ENCODE measurements around the gene TCEANC2.

Gene TCEANC2

DNA sequence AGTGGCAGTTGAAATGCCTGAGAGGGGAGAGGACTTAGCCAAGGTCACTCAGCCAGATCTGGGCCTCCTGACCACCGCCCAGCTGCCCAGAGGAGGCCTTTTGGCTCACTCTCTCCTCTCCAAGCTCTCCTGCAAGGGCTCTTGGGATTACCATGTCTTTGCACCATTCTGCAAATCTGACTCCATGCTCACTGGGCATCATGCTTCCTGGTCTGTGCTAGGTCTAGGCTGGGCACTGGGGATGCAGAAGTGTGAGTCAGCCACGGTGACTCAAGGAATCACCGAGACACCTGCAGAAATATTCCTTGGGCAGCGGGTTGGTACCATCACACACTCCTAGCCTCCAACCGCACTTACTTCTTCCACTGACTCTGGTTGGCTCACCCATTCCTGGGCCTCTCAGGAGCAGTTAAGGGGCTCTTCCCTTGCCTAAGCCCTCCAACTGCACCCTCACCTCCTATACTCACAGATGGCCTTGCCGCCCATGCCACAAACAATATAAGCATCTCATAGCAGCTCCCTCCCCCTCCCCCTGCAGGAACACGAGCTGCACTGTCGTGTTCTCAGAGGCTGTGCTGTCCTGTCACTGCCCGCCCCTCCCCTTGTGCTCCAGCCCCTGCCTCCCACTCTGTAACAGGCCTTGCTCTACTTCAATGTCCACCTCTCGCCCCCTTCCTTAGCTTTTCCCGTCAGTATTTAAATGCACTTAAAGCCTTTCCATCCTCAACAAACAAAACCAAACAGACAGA is 64.6 kb downstream of the TCEANC2 start:
- DNase-seq: no peak

DNA sequence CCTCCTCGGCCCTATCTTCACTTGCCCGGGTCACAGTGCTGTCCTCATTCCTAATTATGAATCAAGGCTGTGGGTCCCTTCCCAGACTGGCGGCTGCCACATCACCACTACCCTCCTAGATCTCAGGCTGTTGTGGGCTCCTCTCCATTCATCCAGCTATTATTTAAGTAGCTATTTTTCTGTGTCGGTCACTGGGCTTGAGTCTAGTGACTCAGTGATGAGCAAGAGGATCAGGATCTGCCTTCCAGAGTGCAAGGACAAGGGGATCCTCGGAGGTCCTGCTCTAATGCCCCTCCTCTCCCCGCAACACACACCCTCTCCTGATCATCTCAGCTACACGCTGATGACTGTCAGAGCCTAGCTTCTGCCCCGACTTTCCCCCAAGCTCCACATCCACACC is 65.3 kb downstream of the TCEANC2 start:
- DNase-seq: no peak

DNA sequence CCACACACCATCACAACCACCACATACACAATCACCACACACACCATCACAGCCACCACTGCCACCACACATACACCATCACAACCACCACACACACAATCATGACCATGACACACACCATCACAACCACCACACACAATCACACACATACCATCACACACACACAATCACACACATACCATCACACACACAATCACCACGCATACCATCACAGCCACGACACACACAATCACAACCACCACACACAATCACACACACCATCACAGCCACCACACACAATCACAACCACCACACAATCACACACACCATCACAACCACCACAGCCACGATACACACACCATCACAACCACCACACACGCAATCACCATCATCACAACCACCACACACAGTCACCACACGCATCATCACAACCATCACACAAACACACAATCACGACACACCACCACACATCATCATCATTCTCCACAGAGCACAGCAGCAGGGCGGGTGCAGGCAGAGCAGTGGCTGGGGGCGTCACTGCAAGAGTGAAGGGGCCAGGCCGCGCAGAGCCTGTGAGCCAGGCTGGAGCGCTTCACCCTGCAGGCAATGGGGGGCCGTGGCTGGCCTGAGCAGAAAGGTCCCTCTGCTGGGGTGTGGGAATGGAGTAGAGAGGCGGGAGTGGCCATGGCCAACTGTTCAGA is 66.8 kb downstream of the TCEANC2 start:
- DNase-seq: no peak

DNA sequence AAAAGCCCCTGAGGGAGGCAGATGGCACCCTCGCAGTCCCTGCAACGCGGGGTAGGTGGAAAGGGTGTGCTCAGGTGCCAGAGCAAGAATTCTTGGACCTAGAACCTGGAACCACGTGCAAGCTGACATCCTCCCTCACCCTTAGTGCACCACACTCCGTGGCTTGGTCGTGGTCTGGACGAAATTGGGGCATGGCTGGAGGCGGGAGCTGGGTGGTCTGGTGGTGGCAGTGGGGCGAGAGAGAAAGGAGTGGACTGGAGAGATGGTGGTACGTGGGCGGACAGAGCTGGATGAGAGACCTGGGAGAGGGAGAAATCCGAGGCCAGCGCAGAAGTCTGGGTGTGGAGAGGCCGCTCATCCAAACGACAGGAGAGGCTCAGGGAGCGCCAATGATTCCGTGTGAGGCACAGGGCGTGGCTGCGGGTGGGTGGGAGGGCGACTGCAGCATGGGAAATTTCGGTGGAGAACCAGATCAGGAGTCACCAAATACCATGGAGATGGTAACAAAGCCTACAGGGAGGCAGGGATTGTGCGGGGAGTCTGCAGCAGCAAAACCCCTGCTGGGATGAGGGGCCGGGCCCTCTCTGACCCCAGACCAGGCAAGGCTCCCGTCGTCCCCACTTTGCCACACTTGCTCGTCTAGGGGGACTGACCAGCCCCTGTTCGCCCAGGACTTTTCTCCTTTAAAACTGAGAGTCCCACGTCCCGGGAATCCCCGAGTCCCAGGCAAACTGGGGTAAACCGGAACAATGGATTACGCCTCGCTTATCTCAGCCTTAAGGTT is 67.5 kb downstream of the TCEANC2 start:
- no peak for DNase-seq

DNA sequence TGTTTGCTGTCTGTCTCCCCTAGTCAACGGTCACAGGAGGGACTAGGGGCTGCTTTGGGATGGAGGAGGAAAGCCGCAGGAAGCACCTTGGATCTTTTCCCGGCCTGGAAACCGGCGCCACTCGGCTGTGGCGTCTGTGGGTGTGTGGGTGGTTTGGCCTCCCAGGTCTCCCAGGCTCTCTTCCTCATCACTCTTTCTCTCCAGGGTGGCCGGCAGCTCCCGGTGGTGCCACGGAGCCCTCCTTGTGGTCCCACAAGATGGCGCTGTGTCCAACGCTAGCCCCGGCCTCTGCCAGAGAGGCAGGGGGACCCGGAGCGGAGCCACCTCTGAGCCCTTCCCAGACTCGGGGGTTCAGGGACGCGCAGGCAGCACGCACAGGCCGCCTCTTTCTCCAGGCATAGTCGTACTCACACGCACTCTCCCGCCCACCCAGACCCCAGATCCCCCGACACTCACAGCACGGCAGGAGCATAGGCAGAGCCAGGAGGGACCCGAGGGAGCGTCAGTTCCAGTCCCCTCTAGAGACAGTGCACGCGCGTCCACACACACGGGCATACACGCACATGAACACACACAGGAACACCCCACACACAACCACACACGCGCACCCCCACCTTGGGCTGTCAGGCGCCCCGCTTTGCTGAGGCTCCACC is 68.2 kb downstream of the TCEANC2 start:
- peak; percentile 55 to 60 for DNase-seq

DNA sequence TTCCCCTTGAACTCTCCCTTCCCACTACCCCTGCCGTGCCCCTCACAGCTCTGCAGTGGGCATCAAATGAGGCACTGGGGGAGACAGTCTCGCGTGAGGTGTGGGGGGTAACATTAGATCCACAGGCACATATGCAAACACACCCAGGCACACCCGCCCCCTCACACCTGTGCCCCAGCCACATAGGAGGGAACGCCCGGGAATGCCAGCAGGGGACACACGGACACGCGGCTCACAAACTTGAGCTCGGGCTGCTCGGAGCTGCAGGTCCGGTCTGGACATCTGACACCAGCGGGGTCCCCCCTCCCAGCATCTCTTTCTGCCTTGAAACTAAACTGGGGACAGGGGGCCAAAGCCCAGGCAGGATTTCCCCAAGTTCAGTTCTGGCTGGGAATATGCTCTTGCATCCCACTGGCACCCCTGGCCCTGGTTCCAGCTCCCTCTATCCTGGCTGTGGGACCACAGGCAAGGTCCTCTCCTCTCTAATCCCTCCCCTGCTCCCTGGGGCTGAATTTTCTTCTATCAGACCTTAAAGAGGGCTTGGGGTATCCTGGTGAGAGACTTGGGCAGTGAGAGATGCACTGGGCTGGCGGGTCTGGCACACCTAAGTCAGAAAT is 68.8 kb downstream of the TCEANC2 start:
- no peak for DNase-seq

DNA sequence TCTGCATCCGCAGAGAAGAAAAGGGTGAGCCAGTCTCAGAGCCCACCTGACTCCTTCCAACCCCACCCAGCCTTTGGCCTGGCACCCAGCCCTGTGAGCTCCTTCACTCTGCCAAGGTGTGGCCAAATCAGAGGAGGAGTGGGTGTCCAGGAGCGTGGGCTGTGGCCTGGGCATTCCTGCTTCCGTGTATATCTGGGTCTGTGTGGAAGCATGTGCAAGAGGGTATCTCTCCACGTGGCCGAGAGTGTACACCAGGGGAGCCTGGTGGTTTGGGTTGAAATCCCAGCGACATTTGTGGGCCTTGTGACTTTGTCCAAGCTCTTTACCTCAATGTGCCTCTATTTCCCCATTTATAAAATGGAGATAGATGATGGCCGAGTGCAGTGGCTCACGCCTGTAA is 69.6 kb downstream of the TCEANC2 start:
- no peak for DNase-seq

DNA sequence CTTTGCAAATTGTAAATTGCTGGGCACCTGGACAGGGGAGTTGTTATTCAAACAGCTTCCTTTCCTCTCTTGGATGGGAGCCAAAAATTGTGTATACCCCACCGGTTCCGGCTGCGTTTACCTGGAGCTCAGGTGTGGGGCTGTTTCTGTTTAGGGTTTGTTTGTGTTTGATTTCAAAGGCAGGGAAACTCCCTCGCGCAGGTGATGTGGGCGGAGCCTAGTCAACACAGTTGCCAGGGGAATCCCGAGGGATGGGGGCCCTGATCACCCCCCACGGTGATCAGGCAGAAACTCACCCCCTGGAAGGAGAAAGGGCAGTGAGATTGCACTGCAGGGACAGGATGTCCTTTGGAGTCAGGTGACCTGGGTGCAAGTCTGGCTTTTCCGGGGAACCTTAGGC is 71.1 kb downstream of the TCEANC2 start:
- no peak for DNase-seq

DNA sequence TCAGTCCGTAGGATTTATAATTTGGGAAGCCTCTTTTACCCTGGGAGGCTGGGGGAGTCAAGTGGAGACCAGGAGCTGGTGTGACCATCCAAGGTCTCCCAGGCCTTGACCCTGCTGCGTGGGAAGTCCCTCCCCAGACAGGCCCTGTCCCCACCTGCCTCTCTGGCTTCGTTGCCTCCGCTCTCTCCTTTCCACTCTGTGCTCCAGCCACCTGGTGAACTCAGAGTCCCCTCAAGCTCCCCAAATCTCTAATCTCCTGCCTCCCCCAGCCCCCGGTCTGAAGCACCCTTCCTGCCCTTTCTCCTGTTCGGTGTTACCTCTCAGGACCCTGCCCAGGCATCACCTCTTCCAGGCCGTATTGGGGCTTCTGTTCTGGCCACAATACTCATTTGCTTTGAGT is 71.5 kb downstream of the TCEANC2 start:
- DNase-seq: no peak

DNA sequence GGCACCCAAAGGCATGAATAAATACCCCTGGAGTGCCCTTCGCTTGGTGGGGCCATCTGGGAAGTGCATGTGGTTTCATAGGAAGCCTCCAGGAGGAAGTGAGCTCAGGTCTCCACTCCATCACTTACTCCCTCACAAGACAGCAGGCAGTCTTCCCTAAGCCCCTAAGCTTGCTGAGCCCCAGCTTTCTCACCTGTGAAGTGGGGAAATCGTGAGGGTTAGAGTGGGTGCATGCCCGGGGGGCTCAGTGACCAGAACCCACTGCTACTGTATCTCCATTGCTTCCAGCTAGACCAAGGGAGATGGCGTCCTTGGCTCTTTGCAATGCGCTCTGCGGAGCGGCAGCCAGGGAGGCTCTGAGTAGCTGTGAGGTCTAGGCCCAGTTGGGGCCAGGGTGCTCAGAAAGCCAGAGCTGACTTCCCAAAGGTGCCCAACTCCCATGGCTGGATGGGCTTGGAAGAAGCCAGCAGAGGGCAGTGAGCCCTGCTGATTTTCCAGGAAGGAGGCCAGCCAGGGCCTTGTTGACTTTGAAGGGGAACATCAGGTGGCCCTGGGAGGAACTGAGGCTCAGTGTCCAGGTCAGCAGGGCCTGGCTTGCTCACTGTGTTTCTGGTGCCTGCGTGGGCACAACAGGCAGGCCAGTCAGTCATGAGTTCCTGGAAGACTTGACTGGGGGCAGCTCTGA is 72.1 kb downstream of the TCEANC2 start:
- DNase-seq: no peak

DNA sequence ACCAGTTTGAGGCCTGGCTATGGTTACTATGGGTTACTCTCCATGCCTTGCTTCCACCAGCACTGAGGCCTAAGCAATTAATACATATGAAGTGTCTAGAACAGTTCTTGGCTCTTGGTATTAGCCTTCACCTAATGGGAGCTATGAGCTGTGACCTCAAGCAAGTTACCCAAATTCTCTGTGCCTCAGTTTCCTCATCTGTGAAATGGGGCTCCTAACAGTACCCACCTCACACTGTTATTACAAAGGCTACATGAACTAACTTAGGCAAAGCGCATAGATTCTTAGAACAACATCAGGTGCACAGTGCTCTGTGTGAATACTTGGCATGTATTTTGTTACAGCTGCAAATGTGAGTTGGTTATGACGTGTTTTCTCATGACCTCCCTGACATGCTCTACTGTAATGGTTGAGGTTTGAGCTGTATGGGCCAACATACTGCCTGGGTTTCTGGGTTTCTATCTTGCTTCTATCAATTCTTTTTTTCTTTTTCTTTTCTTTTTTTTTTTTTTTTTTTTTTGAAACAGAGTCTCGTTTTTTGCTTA is 72.9 kb downstream of the TCEANC2 start:
- no peak for DNase-seq

DNA sequence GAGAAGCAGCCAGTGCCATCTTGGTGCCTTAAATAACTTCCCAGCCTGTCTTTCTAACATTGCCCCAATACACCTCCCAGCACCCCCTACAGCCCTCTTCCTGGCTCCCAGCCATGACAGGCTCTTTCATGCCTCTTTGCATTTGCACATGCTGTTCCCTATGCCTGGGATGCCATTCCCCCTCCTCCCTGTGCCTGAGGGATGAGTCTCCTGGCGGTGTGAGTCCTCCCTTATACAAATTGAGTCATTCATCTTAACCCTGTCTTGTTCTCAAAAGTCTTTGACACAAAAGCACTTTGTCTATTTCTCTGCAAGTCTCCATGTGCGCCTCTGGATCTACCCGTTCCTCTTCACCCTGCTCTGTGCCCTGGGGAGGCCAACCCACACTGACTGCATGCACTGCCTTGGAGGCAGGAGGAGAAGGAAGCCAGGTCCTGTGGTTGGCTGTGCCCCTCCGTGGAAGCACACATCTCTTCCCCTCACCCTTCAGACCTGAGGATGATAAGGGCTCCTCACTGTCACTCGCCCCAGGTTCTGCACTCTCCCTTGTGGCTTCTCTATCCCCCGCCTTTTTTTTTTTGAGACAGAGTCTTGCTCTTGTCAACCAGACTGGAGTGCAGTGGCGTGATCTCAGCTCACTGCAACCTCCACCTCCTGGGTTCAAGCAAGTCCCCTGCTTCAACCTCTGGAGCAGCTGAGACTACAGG is 74.3 kb downstream of the TCEANC2 start:
- no peak for DNase-seq

DNA sequence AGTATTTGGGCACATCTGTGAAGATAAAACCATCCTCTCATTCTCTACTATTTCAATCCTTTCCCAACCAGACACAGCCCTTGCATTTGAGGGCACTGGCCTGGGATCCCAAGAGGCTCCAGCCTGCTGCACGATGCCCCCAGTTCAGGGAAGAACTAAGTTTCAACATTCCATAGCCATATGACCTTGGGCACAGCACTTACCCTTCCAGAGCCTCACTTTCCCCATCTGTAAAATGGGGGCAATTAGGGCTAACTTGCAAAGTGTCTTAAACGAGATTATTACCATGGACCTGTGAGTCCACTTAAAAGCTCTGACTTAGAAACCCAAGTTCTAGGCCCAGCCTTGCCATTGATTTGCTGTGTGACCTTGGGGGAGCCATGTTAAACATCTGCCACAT is 76.5 kb downstream of the TCEANC2 start:
- no peak for DNase-seq

DNA sequence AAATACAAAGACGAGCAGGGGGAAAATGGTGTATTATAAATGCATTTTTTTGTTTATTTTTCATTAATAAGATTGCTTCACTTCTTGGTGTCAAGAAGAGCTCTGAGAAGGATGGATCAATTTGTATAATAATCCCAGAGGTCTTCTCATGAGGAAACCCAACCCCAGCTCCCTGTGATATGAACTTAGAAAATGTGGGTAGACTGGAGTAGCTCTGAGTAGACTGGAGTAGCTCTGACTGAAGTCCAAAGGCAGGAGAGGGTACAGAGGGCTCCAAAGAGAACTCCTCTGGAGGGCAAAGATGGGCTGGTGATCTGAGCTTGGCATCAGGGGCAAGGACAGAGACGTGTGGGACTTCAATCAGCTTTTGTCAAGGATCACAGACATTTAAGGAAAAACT is 78.0 kb downstream of the TCEANC2 start:
- no peak for DNase-seq

DNA sequence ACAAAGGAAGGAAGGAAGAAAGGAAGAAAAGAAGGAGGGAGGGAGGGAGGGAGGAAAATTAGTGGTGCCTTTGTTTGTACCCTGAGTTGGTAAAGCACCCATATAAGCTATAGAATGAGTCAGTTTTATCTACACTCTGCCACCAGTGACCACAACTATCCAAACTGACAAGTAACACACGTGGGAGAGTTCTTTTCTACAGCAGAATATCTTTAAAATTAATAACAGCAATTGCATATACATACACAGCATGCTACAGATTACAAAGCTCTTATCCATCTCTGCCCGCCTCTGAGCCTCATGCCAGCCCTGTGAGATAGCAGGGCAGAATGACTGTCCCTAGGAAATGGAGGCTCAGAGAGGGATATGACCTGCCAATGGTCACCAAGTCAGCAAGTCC is 79.1 kb downstream of the TCEANC2 start:
- no peak for DNase-seq

DNA sequence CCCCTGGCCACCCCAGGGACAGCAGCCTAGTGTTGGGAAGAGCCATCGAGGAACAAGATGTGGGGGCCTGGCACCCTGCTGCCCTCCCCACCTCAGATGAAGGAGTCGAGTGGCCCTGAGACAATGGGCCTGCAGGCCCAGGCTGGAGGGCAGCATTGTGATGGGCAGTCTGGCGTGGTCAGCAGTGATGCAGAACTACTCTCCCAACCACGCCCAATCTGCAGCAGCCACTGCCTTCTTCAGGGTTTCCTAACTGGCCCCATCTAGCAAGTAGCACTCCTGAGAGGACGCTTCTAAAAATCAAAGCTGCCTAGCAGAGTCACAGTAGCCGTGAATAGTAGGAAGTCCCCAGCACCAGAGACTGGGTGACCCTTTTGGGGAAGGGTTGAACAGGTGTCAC is 80.9 kb downstream of the TCEANC2 start:
- no peak for DNase-seq

DNA sequence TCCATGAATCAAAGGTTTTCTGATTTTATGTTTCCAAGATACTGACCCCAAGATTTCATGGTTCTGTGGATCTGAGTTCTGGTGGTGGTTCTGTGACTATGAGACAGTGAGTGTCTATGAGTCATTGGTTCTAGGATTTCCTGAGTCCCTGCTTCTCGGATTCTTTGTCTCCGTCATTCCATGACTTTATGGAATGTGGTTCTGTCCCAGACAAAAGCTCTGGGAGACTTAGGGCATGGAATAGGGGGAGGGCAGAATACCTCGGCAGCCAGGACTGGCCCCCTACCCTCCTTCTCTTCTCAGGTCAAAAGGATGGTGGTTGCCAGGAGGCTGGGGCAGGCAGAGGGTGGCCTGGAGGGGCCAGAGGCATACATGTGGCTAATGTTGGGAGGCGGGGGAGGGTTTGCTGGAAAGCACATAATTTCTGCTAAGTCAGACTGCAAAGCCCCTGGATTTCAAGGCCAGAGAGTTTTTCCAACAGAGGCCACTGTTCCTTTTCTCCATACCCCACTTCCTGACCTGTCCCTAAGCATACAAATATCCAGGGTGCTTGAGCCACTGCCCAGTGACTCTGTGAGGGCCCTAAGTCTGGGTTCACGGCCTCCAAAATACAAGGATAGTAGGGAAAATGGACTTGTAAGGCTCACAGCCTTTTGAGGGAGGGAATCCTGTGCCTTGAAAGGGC is 82.2 kb downstream of the TCEANC2 start:
- DNase-seq: no peak

DNA sequence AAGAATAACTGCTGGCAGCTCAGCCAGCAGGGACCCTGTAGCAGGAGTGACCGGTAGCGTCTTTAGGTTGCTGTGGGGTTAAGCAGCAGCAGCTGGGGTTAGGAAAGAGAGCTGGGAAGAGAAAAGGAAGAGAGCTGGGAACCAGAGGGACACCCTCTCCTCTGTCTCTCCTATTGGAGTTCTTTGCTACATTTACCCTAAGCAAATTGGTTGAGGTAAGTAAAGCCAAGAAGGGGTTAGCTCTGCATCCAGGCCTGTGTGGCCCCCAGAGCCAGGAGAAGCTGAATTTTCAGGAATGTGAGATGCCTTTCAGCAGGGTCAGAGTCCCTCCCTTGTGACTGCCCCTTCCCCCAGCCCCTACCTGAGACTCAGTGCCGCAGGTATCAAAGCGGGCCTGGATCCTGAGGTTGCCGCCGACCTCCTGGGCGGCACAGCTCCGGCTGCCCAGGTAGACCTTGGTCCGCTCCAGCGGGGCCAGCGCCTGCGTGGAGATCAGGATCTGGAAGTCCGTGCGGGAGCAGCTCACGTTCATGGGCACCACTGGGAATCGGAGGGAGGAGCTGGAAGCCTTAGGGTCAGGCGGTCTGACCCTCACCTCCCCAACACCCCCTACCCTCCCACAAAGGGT is 83.0 kb downstream of the TCEANC2 start:
- DNase-seq: no peak

DNA sequence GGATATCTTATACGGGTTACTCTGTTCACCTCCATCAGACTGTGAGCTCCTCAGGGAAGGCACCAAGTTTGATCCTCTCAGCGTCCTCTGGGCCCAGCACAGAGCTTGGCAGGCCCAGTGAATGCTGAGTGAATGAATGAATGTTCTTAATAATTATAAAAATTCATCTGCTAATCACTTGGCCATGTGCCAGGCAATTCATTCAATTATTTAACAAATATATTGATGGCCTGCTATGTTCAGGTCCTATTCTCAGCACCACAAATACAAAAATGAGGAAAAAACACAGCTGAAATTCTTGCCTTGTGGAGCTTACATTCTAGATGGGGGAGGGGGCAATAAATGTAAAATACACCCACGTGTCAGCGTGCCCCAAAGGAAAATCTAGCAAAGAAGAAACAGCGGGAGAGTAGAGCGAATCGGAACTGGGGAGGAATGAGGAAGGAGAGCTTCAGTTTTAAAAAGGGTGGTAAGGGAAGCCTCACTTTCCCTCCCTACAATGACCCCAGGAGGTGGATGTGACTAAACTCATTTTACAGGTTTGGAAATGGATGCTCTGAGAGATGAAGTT is 83.6 kb downstream of the TCEANC2 start:
- DNase-seq: no peak

DNA sequence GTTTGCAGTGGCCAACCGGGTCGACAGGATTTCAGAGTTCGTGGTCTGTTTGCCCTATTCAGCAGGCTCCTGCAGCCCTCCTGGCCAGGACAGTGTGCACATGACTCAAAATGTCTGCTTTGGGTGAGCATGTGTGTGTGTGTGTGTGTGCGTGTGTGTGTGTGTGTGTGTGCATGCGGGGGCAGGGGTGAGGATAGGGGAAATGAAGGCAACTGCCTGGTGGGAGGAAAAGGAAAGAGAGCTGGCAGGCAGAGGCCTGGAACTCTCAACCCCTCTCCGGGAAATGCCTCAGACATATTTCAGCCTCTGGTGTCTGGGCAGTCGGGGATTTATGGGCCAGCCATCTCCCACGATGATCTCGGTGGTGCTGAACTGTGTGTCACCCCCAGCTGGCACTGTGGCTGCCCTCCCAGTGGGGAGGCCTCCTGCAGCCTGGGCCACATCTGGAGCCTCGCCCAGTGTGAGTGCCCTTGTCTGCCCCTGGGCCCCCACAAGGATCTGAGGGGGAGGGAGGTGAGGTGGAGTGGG is 84.2 kb downstream of the TCEANC2 start:
- no peak for DNase-seq
